A549 treated with DMSO at 1 μM for 4 hours (cell line): ENCODE data around the gene FGFR3. TPM values are rescaled to one million over a fixed set of nuclear protein-coding genes. Genes with fewer than 3 reads are reported as not detected.

Source experiments
- total RNA-seq: library from RNA; stranded (reverse); fragments of 200-300 nt; extraction: Qiagen RNA extraction; gene quantifications from 5 replicates; pipeline ENCODE4 v1.2.3, GENCODE V29; 2022; ENCODE audit warnings: low read depth

Gene FGFR3
- total RNA-seq, result 1.3 to 2.2 TPM (median 1.7 TPM) in 5 replicates

GRCh38 chr4:1792832-1793495, at the start of gene FGFR3:
FGFR3 (plus strand) TSS chr4:1793293; CDS start chr4:1793935, 642 bp downstream.

DNA sequence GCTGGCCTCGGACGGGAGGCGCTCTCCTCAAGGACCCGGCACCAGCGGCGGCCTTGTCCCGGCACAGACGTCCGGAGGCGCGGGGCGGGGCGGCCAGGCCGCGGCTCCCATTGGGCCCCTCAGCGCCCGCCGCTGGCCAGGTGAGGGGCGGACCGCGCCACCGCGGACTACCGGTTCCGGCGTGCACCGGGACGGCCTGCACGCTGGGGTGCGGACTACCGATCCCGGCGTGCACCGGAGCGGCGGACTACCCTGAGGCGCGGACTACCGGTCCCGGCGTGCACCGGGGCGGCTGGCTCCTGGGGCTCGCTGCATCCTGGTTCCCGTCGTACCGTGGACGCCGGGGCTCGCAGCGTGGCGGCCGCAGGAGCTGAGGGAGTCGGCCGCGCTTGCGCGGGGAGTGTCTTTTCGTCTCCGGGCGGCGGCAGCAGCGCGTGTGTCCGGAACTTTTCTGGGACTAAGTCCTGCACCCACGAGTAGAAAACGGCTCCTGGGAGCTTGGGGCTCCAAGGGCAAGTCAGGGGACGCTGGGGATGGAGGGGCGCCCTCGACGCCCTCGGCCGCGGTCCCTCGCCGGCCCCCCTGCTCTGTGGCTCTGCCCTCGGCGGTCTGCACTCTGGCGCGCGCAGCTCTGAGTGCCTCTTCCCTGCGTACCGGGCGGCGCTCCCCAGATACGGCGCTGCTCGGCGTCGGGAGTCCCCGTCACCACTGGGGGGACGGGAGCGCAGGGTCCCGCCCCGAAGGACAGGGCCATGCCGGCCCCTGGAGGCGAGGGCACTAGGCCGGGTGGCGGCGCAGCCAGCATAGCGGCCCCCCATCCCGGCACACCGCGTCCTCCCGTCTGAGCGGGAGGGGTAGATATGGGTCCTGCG, 63.2 kb downstream of the FGFR3 start, which contains the start of gene LETM1:
Gene LETM1 (minus strand): TSS at position 86 of the 872 bp plus-strand sequence. CDS start 206 bp downstream, outside the sequence.

Other genes with a start within 250 kb of the FGFR3 start
- gene FAM53A, start 109.0 kb upstream of the FGFR3 start, total RNA-seq, result 0.24 to 0.99 TPM (median 0.75 TPM) in 5 replicates
- gene SLBP, start 81.0 kb upstream of the FGFR3 start, total RNA-seq, result 70.6 to 81.3 TPM (median 76.3 TPM) in 5 replicates
- 18.3 to 25.6 TPM (median 22.0 TPM) in 5 replicates for gene TMEM129, start 72.0 kb upstream of the FGFR3 start, total RNA-seq
- 75.7 to 96.5 TPM (median 85.7 TPM) in 5 replicates for gene TACC3, start 71.8 kb upstream of the FGFR3 start, total RNA-seq
- gene LETM1, start 62.9 kb downstream of the FGFR3 start, total RNA-seq, result 25.5 to 33.1 TPM (median 32.1 TPM) in 5 replicates
- gene NSD2, start 78.1 kb downstream of the FGFR3 start, total RNA-seq, result 37.8 to 51.6 TPM (median 50.6 TPM) in 5 replicates
- 17.6 to 26.9 TPM (median 23.2 TPM) in 5 replicates for gene NELFA, start 215.7 kb downstream of the FGFR3 start, total RNA-seq